GM18907 (cell line): ENCODE data around the gene PRXL2B.
"Not testable (repeated sequence)": the region's sequence is repeated elsewhere in the genome, so short reads cannot be mapped to it uniquely, and the experiment has no call there.

ENCODE experiments used
- ATAC-seq: cut with Tn5 transposase; IDR thresholded peaks from one replicate; pipeline ENCODE4 v1.9.1; 2021; ENCODE audit warnings: mild to moderate bottlenecking, moderate library complexity; ENCODE audit not compliant: unreplicated experiment

Gene PRXL2B

DNA sequence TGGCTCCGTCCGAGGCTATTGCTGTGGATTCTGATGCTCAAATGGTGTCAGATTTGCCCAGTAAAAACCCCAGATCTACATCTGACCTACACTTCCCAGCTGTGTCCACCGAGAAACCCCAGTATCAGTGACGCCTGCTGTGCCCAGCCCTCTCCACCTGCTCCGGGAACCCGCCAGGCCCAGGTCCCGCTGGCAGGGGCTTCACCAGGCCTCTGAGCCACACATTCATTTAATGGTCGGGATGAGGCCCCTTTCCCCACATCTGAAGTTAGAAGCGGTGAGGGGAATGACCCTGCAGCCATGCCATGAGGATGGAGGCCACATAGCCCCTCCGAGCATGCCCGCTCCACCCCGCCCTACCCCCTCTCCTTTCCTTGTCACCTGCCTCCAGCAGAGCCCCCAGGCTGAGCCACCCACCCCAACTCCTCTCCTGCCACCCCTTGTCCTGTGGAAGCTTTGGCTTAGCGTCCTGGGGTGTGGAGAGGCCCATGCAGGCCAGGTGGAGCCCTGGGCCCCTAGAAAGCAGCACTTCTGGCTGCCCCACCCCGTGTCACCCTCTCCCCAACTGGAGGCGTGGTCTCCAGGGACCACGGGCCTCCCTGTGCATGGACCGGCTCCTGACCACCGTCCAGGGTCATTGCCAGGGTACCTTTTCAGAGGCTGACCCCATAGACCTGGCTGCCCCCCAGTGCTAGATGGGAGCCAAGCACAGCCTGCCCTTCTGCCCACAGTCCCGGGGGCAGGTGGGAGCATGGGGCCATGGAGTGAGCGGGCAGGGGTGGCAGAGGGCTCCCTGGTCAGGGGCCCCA is 22.4 kb upstream of the PRXL2B start:
- ATAC-seq, result no peak

DNA sequence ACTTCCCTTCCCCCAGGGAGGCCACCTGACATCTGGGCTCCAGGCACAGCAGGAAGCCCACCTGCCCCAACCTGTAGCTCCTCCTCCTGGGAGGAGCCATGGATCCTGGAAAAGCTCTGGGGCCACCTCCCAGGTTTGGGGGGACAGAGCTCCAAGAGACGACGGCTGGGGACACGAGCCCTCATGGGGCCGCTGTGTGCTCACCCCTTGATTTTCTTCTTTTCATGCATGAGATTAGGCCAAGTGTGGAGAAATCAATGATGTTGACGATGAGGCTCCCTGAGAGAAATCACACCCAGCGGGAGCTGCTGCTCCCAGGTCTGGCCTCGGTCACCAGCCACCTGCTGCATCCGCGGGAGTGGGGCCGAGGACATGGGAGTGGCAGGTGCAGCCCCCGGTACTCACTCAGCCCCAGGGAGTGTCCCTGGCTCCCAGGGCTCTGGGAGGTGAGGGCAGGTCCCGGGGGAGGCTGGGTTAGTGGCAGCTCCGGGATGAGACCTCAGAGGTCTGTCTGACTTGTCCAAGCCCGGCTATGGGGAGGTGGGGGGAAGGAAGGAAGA is 21.7 kb upstream of the PRXL2B start:
- no peak for ATAC-seq

DNA sequence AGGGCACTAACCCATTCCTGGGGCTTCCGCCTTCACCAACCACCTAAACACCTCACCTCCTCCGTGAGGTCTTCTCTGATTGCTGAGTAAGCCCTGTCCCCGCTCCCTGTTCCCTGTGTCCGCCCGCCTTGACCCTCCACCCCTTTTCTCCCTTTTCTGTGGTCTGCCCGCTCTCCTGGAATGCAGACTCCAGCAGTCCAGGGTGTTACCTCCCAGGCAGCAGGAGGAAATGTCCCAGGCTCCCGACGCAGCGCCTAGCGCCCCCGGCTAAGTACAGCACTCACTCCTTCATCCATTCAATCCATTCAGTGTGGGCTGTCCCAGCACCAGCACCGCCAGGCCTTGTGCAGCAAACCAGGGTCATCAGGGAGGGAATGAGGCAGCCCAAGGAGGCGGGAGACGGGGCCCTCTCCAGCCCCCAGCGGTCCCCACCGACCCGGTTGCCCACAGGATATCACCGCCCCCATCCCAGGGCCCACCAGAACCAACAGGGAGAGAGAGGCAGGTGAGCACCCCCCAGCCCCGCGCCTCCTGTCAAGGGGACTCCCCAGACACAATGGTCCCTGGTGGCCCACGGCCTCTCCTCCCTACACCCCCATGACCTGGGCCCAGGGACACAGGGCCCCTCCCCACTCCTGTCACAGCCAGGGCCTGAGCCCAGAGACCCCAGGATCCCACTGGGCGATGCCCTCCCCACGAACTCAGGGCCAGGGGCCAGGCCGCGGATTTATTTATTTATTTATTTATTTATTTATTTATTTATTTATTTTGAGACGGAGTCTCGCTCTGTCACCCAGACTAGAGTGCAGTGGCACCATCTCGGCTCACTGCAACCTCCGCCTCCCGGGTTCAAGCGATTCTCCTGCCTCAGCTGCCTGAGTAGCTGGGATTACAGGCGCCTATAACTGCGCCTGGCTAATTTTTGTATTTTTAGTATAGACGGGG is 20.2 kb upstream of the PRXL2B start:
- ATAC-seq, result no peak

DNA sequence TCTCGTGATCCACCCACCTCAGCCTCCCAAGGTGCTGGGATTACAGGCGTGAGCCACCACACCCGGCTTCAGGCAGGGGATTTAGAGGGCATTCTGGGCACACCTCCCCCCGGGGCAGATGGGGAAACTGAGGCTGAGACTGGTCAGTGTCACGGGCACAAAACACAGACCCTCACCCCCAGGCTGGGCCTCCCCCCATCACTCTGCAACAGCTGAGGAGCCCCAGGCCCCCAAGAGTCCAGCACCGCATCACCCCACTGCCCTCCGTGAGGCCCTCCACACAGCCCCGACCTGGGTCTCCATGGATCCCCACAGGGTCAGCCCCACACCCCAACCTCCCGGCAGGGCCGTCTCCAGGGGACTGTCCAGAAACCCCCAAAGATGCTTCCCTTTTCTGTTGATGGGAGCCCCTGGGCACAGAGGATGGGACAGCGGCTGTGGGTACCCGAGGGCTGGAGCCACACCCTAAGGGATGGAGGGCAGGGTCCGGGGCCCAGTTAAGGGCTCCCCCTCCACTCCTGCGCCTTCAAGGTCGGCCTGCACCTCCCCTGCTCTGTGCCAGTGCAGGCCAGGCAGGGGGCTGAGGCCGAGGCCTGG is 19.4 kb upstream of the PRXL2B start:
- no peak for ATAC-seq

DNA sequence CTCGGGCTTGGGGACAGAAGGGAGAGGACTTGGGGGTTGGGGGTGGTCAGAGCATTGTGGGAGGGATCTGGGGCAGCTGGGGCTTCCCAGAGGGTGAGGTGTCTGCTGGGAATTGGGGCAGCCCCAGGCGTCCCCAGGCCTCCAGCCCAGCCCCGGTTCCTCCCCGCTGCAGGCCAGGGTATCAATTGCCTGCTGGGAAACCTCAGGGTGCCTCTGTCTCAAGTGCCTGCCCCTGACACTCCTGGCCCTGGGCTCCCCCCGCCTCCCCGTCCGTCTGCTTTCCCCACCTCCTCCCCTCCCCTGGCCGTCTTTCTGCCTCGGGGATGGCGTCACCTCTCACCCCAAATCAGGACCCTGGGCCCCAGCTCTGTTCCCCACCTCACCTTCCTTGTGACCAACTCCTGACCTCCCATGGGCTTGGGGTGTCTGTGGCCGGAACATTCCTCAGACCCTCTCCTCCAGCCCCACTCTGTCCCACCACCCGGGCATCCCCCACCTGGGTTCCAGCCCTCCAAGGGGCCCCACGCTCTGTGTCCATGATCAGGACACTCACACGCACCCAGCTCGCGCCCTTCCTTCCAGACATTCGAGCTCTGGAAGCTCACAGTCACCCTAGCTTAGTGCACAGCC is 18.3 kb upstream of the PRXL2B start:
- not testable (repeated sequence) for ATAC-seq

DNA sequence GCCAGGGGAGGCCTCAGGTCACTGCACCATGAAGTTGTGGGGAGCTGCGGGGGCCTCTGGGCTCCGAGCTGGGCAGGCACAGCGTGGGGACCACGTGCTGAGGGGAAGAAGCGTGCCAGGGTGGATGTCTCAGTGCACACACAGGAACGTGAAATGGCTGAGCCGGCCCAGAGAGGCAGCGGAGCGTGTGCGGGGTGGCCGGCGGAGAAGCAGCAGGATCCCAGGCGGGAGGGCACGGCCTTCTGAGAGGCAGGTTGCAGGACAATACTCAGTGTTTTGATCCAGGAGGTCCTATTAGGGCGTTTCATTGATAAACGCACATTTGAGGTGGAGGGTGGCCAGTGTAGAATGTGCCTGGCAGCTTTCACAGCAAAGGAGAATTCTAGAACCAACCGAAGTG is 17.5 kb upstream of the PRXL2B start:
- no peak for ATAC-seq

DNA sequence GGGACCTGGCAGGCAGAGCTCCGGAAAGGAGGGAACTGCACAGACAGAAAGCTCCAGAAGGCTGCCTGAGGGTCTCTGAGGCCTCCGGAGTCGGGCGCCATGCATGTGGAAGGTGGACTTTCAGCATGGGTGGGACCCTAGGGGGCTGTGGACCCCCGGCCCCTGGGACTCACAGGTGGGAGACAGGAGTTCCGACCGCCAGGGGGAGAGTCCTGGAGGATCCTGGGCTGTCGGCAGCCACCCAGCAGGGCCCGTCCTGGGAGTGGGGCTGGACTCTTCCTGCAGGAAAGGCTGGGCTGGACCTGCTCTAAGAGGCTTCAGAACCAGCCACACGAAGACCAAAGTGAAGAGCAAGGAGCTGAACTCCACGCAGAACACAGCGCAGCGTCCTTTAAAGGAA is 16.9 kb upstream of the PRXL2B start:
- ATAC-seq, result not testable (repeated sequence)

DNA sequence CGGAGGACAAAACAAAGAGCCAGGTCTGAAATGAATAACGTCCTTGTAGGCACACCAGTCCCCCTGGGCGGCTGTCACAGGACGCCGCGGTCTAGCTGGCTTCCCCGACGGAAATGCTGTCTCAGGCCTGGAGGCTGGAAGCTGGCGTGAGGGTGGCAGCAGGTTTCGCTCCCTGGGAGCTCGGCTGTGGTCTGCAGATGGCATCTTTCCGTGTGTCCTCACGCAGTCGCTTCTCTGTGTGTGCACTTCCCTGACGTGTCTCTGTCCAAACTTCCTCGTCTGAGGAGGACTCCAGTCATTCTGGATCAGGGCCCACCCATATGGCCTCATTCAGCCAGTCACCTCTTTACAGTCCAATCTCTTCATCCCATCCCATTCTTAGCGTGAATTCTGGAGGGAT is 16.2 kb upstream of the PRXL2B start:
- ATAC-seq, result no peak

DNA sequence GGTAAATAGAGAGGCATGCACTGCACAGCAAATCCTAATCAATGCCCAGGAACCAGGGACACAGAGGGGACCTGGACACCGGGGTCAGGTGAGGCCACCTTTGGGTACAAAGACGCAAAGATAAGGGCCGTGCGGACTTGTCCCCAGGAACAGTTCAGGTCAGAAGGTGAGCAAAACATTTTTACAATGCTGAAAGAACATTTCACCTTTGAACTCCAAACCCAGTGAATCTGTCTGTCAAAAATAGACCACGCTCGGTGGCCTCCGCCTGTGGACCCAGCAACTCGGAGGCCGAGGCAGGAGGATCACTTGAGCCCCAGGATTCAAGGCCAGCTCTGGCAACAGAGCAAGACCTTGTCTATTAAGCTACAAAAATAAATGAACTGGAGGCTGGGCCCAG is 15.2 kb upstream of the PRXL2B start:
- ATAC-seq, result no peak

DNA sequence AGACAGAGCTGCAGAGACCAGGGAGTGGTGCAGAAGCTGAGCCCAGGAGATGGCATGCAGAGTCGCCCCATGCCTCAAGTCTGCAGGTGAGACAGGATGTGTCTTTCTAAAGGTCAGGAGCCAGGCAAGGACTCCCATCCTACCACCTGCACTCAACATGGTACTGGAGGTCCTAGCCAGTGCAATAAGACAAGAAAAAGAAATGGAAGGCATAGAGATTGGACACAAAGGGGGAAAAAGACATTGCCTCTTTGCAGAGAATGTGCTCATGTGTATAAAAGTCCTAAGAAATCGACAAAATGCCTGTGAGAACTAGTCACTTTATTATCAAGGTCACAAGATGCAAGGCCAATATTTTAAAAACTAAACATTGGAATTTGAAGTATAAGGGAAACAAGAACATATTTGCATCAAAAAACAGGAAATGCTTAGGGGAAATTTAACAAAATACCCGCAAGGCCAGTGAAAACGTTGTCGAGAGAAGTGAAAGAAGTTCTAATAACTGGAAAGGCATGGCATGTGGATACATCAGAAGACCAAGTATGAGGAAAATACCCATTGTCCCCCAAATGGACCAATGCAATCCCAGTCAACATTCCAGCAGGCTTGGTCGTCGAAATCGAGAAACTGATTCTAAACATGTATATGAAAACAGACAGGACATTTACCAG is 13.2 kb upstream of the PRXL2B start:
- no peak for ATAC-seq

DNA sequence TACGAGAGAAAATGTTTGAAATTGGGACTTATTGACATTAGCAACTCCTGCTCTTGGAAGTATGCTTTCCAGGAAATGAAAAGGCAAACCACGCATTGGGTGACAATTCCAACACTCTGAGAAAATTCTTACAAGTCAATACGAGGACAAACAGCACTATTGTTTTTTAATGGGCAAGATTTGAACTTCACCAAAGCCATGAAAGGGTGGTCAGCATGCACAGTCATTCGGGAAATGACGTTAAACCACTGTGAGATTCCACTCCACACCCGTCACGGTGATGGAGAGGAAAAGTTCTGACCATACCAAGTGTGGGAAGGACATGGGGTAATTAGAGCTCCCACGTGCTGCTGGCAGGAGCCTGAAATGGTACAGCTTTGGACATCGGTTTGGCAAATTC is 12.2 kb upstream of the PRXL2B start:
- ATAC-seq, result no peak

DNA sequence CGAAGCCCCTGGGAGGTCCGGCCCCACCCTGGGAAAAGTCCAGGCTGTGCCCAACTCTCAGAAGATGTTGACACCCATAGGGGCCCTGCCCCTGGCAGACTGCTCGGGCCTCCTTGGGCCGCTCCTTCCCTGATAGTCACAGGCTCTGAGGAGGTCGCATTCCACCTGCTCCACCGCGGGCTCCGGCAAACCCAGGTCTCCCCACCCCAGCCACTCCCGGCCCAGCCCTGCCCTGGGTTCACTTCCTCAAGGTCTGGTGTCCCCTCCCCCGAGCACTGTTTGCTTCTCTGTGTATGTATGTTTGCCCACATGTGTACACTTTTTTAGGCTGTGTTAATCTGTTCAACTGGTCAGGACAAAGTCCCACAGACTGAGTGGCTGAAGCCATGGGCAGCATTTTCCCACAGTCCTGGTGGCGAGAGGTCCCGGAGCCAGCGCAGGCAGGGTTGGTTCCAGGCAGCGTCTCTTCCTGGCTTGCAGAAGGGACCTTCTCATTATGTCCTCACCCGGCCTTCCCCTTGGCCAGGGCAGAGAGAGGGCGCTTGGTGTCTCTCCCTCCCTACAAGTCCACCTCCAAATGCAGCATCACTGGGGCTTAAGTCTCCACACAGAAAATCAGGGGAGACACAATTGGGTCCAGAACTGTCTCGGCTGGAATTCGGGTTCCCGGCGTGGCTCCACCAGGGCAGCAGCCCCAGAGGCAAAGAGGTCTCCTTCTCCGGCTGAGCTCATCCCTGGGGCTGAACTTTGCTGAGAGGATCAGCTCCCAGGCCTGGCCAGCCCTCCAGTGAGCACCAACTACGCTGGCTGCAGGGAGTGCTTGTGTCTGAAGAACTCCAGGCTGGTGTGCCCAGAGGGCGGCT is 10.5 kb upstream of the PRXL2B start:
- peak; percentile 4 for ATAC-seq

DNA sequence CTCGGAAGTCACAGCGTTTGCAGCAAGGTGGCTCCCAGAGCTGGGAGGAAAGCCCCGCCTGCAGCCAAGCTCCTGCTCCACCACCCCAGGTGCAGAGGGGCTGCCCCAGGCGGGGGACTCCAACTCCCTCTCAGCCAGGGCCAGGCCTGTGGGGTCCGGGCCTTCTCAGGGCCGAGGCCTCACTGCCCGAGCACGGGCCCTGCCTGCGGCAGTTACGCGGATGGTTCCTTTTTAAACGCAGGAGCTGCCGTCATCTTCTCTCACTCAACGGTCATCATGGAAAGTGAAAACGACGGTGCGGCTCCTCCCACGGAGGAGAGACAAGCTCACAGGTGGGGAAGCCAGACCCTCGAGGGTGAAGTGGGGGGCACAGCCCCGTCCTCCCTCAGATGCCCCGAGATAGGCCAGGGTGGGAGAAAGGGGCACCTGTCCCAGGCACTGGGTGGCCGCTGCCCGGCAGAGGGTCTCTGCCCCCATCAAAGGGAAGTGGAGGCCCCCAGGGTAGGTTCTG is 9.0 kb upstream of the PRXL2B start:
- ATAC-seq, result peak; percentile 54

DNA sequence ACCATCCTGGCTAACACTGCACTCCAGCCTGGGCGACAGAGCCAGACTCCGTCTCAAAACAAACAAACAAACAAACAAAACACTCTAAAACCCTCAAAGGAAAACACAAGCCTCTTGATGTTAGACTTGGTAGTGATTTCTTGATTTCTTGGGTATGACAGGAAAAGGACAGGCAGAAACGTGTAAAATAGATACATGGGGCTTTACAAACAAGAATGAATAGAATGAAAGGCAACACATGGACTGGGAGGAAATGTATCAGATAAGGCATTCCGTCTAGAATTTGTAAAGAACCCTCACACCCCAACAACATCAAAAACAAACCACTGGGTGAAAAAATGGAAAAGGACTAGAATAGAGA is 7.8 kb upstream of the PRXL2B start:
- no peak for ATAC-seq

DNA sequence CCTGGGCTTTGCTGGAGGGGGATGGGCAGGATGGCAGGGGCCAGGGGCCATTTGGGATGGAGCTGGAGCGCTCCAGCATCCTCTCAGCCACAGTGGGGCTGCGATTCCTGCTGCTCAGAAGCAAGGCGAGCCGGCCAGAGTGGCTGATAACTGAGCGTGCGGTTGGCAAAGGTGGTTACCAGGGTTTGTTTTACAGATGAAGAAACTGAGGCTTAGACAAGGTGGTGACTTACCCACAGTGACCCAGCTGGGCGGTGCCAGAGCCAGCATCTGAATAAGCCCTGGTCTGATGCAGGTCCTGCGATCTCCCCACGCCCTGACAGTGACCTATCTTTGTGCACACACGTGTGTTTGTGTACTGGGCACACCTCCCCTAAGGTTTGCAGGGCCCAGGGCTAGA is 5.9 kb upstream of the PRXL2B start:
- no peak for ATAC-seq

DNA sequence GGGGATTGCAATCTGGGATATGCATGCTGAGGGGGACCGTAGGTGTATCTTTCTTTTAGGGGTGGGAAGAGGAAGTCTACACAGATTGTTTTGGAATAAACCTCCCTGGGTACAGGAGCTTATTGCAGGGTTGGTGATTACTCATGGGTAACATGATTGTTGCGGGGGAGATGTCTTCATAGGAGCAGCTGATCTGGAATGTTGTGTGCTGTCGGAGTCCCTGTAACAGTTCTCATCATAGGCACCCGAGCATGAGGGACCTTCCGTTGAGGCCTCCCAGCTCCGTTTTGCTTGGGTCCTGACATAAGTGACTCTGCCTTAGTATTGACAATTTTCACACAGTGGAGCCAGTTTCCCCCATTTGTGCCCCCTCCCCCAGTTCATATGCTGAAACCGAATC is 4.2 kb upstream of the PRXL2B start:
- no peak for ATAC-seq

DNA sequence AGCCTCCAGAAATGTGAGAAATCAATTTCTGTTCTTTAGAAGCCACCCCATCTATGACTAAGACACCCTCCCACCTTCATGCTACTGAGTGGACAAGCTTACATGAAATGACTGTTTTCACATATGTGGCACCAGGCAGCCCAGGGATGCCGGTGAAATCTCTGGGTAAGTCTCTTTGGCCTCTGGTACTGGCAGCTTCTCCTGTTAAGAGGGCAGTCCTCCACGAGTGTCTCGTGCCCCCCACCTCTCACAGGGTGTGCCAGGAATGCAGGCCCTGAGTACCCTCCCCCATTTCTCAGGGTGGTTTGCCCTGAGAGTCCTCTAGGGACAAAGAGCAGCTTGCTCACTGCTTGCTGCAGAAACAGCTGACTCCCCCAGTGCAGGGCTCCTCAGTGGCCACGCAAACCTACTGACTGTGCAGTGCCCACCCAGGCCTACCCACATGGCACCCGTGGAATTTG is 3.2 kb upstream of the PRXL2B start:
- ATAC-seq, result no peak

DNA sequence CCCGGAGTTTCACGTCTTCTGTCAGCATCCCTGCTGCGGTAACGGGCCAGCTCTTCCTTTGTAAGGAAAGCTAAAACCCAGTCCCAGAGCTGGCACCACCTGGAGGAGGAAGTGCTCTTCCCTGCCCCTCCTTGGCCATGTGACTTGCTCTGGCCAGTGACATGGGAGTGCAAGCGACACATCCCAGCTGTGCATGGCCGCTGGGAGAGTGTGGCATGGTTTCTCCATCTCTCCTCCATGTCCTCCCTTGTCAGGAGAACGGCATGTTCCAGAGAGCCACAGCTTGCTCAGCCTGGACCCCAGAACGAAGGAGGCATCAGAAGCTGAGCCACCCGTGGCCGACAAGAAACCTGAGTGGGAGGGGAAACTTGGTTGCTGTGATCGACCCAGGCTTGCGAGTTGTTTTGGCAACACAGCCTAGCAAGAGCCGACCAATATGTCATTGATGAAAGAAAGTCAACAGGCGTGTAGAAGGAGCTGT is 2.7 kb upstream of the PRXL2B start:
- no peak for ATAC-seq
